Osteoblast (primary cell): ENCODE results near the gene CTTNBP2. TPM values are rescaled to one million over a fixed set of nuclear protein-coding genes. Genes with fewer than 3 reads are reported as not detected.

Source experiments
- DNase-seq: peaks from one replicate; pipeline ENCODE4 v3.0.0; 2011; ENCODE audit warnings: low spot score, mixed read lengths; ENCODE audit not compliant: insufficient read length; ENCODE audit errors: missing footprints
- H2AFZ ChIP-seq: 2 replicates; pipeline ENCODE4 v1.6.0; 2011; ENCODE audit warnings: mild to moderate bottlenecking, low read length
- H3K27ac ChIP-seq: 2 replicates; pipeline ENCODE4 v1.5.1; 2011; ENCODE audit warnings: mild to moderate bottlenecking, low read depth, low read length, moderate library complexity
- H3K27me3 ChIP-seq: 2 replicates; pipeline ENCODE4 v1.6.0; 2012; ENCODE audit warnings: mild to moderate bottlenecking, control low read depth, inconsistent platforms, low read length, moderate library complexity; ENCODE audit not compliant: insufficient read depth
- H3K36me3 ChIP-seq: 2 replicates; pipeline ENCODE4 v1.5.1; 2011; ENCODE audit warnings: mild to moderate bottlenecking, low read length, control low read depth, moderate library complexity; ENCODE audit not compliant: insufficient read depth
- H3K4me1 ChIP-seq: 2 replicates; pipeline ENCODE4 v1.5.1; 2011; ENCODE audit warnings: mild to moderate bottlenecking, low read length, control low read depth, moderate library complexity; ENCODE audit not compliant: insufficient read depth
- H3K4me2 ChIP-seq: 2 replicates; pipeline ENCODE4 v1.6.0; 2011; ENCODE audit warnings: mild to moderate bottlenecking, low read length; ENCODE audit not compliant: insufficient read depth
- H3K4me3 ChIP-seq: fragments of 200-600 bp; sonication (generic); 3 replicates; pipeline ENCODE4 v1.5.1; 2012; ENCODE audit warnings: mild to moderate bottlenecking, low read length, inconsistent platforms; ENCODE audit not compliant: insufficient read depth
- H3K79me2 ChIP-seq: 2 replicates; pipeline ENCODE4 v1.6.0; 2012; ENCODE audit warnings: mild to moderate bottlenecking, low read length, control low read depth, inconsistent platforms; ENCODE audit not compliant: insufficient read depth
- H3K9me3 ChIP-seq: 2 replicates; pipeline ENCODE4 v1.5.1; 2011; ENCODE audit warnings: low read depth, low read length, control low read depth
- H4K20me1 ChIP-seq: 2 replicates; pipeline ENCODE4 v1.6.0; 2012; ENCODE audit warnings: mild to moderate bottlenecking, low read length, control low read depth; ENCODE audit not compliant: insufficient read depth
- CTCF ChIP-seq: IDR thresholded peaks from 2 replicates; pipeline ENCODE4 v1.5.1; 2011; ENCODE audit warnings: mild to moderate bottlenecking, low read depth, low read length, moderate library complexity; ENCODE audit errors: extremely low read depth
- total RNA-seq: library from RNA; depleted of rRNA; stranded (reverse); fragments of >200 nt; gene quantifications from 2 replicates; pipeline ENCODE4 v1.2.3, GENCODE V29; 2012

Gene CTTNBP2
- total RNA-seq, 1 donor = 1.1 TPM

GRCh38 chr7:117698018-117698417, 175.2 kb downstream of the CTTNBP2 start:
- Histone ChIP-seq H3K27ac (no peak overlapping the region), H3K79me2 (no peaks in the 10 kb centered on the region), H3K4me3 (no peak overlapping the region), H3K36me3 (no peaks in the 10 kb centered on the region), H4K20me1 (no peaks in the 10 kb centered on the region), H3K9me3 (no peaks in the 10 kb centered on the region), H3K4me2 (no peak overlapping the region), H3K4me1 (no peaks in the 10 kb centered on the region), H2AFZ (no peak overlapping the region), H3K27me3 (no peaks in the 10 kb centered on the region)
- DNase-seq = no peak
- TF ChIP-seq CTCF = no peak

GRCh38 chr7:117692338-117692737, 180.9 kb downstream of the CTTNBP2 start:
- Histone ChIP-seq H3K36me3 (no peaks in the 10 kb centered on the region), H3K4me1 (no peaks in the 10 kb centered on the region), H2AFZ (no peak overlapping the region), H3K79me2 (no peaks in the 10 kb centered on the region), H4K20me1 (no peaks in the 10 kb centered on the region), H3K27ac (no peak overlapping the region), H3K4me3 (no peak overlapping the region), H3K4me2 (no peak overlapping the region), H3K9me3 (no peaks in the 10 kb centered on the region), H3K27me3 (no peaks in the 10 kb centered on the region)
- no peak for TF ChIP-seq CTCF
- DNase-seq = no peak

- Histone ChIP-seq H2AFZ (no peak overlapping the region), H3K4me3 (no peak overlapping the region), H3K79me2 (no peaks in the 10 kb centered on the region), H3K9me3 (no peaks in the 10 kb centered on the region), H3K27me3 (no peaks in the 10 kb centered on the region), H4K20me1 (no peaks in the 10 kb centered on the region), H3K27ac (no peak overlapping the region), H3K36me3 (no peaks in the 10 kb centered on the region), H3K4me1 (no peaks in the 10 kb centered on the region), H3K4me2 (no peak overlapping the region)
- DNase-seq = no peak
- no peak for TF ChIP-seq CTCF
Observed at GRCh38 chr7:117690147-117690546, 183.1 kb downstream of the CTTNBP2 start.

- no peaks in the 10 kb centered on the region for H3K4me1 ChIP-seq
- no peak overlapping the region for H2AFZ ChIP-seq
- H3K79me2 ChIP-seq = no peaks in the 10 kb centered on the region
- H3K4me2 ChIP-seq = no peak overlapping the region
- H3K27ac ChIP-seq = no peak overlapping the region
- H3K27me3 ChIP-seq = no peaks in the 10 kb centered on the region
- DNase-seq = no peak
- no peaks in the 10 kb centered on the region for H3K9me3 ChIP-seq
- no peaks in the 10 kb centered on the region for H4K20me1 ChIP-seq
- H3K36me3 ChIP-seq = no peaks in the 10 kb centered on the region
- H3K4me3 ChIP-seq = no peak overlapping the region
- TF ChIP-seq CTCF = no peak
Observed at GRCh38 chr7:117689406-117689805, 183.8 kb downstream of the CTTNBP2 start.
